ENCODE results near the gene TMEM176A.

Gene TMEM176A

GRCh38 chr7:150820148-150820547, 19.6 kb downstream of the TMEM176A start:
- no peak for DNase-seq (ENCODE audit: low read depth)

GRCh38 chr7:150820578-150821198, 20.1 kb downstream of the TMEM176A start:
- DNase-seq (ENCODE audit: low read depth) = no peak

- DNase-seq (ENCODE audit: low read depth) = no peak
Observed at GRCh38 chr7:150823043-150823442, 22.5 kb downstream of the TMEM176A start.

GRCh38 chr7:150823484-150824126, 23.0 kb downstream of the TMEM176A start:
- no peak for DNase-seq (ENCODE audit: low read depth)

- no peak for DNase-seq (ENCODE audit: low read depth)
Observed at GRCh38 chr7:150824379-150825177, 24.0 kb downstream of the TMEM176A start.

- DNase-seq (ENCODE audit: low read depth) = no peak
Observed at GRCh38 chr7:150826061-150826849, 25.7 kb downstream of the TMEM176A start.

GRCh38 chr7:150828384-150828783, 27.8 kb downstream of the TMEM176A start:
- no peak for DNase-seq (ENCODE audit: low read depth)

- DNase-seq (ENCODE audit: low read depth) = no peak
Observed at GRCh38 chr7:150829426-150829825, 28.9 kb downstream of the TMEM176A start.

GRCh38 chr7:150830937-150831336, 30.4 kb downstream of the TMEM176A start:
- no peak for DNase-seq (ENCODE audit: low read depth)

- no peak for DNase-seq (ENCODE audit: low read depth)
Observed at GRCh38 chr7:150831851-150832250, 31.3 kb downstream of the TMEM176A start.

GRCh38 chr7:150835019-150835418, 34.5 kb downstream of the TMEM176A start:
- DNase-seq (ENCODE audit: low read depth) = no peak

GRCh38 chr7:150835702-150836280, 35.2 kb downstream of the TMEM176A start:
- DNase-seq (ENCODE audit: low read depth) = no peak

GRCh38 chr7:150838965-150839650, 38.5 kb downstream of the TMEM176A start:
- no peak for DNase-seq (ENCODE audit: low read depth)

GRCh38 chr7:150842018-150842417, 41.4 kb downstream of the TMEM176A start:
- no peak for DNase-seq (ENCODE audit: low read depth)

- no peak for DNase-seq (ENCODE audit: low read depth)
Observed at GRCh38 chr7:150842716-150843115, 42.1 kb downstream of the TMEM176A start.

- no peak for DNase-seq (ENCODE audit: low read depth)
Observed at GRCh38 chr7:150845421-150845861, 44.9 kb downstream of the TMEM176A start.

GRCh38 chr7:150846291-150847115, 45.9 kb downstream of the TMEM176A start:
- DNase-seq (ENCODE audit: low read depth) = no peak

GRCh38 chr7:150847536-150847935, 47.0 kb downstream of the TMEM176A start:
- no peak for DNase-seq (ENCODE audit: low read depth)

GRCh38 chr7:150848111-150848510, 47.5 kb downstream of the TMEM176A start:
- no peak for DNase-seq (ENCODE audit: low read depth)

- no peak for DNase-seq (ENCODE audit: low read depth)
Observed at GRCh38 chr7:150848561-150849115, 48.1 kb downstream of the TMEM176A start.

Measured in HS-5 (cell line).